Left ventricle myocardium inferior (tissue), 1 donor: Measurements from ENCODE around the gene TMEM235. TPM values are rescaled to one million over a fixed set of nuclear protein-coding genes. Genes with fewer than 3 reads are reported as not detected.
"Not testable (repeated sequence)": the region's sequence is repeated elsewhere in the genome, so short reads cannot be mapped to it uniquely, and the experiment has no call there.

Source experiments
- DNase-seq: peaks from one replicate; pipeline ENCODE4 v3.0.0-alpha.2; 2020
- H3K27ac ChIP-seq: fragments of 200-600 bp; replicated peaks from 2 replicates; pipeline ENCODE4 v1.8.0; 2021
- H3K27me3 ChIP-seq: fragments of 200-600 bp; 2 replicates; pipeline ENCODE4 v1.8.0; 2021; ENCODE audit warnings: low read depth
- H3K36me3 ChIP-seq: fragments of 200-600 bp; 2 replicates; pipeline ENCODE4 v1.8.0; 2021
- H3K4me1 ChIP-seq: fragments of 200-600 bp; 2 replicates; pipeline ENCODE4 v1.8.0; 2021
- H3K4me3 ChIP-seq: fragments of 200-600 bp; 2 replicates; pipeline ENCODE4 v1.8.0; 2021; ENCODE audit warnings: mild to moderate bottlenecking, moderate library complexity
- H3K9me3 ChIP-seq: fragments of 200-600 bp; replicated peaks from 2 replicates; pipeline ENCODE4 v1.8.0; 2021
- intact Hi-C: fragments of 100-400 bp; cut with micrococcal nuclease; formaldehyde crosslinking; loops from one replicate; pipeline ENCODE4 v1.11.0; 2022
- total RNA-seq: library from RNA; stranded (reverse); fragmentation: NEBNext Ultra II Directional; extraction: Animal tissue kit (Norgen Biotek cat#: 25700); gene quantifications from one replicate; pipeline ENCODE4 v1.2.1, GENCODE V29; 2021
- TF ChIP-seq, protein P1 (sequence below): fragments of 200-600 bp; IDR thresholded peaks from 2 replicates; pipeline ENCODE4 v1.8.0; 2021; ENCODE audit warnings: antibody characterized with exemption, mild to moderate bottlenecking, borderline replicate concordance
- donor health status: DM: no; HTN: yes; CAD: no; lungs with severe emphysema.

TMEM235 gene
- total RNA-seq, 1 donor from 2014 or later, result not detected

DNA sequence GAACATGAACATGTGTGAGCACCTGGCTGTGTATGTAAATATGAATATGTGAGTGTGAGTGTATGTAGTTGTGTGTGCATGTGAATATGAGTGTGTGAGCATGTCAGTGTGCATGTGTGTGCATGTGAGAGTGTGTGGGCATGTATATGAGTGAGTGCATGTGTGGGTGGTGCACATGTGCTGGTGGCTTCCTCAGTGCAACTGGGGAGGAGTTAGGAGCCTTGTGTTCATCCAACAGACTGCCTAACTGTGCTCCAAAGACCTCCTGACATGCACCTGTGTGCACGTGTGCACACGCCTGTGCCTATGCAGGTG is 1.4 kb downstream of the TMEM235 start:
- DNase-seq, result no peak
- Histone ChIP-seq H3K9me3 (no peaks in the 10 kb centered on the region), H3K4me3 (no peak overlapping the region), H3K27me3 (peaks cover 48% of the 10 kb centered on the region), H3K36me3 (no peaks in the 10 kb centered on the region), H3K4me1 (peaks cover 6% of the 10 kb centered on the region), H3K27ac (no peak overlapping the region)
- TF ChIP-seq, protein P1, sequence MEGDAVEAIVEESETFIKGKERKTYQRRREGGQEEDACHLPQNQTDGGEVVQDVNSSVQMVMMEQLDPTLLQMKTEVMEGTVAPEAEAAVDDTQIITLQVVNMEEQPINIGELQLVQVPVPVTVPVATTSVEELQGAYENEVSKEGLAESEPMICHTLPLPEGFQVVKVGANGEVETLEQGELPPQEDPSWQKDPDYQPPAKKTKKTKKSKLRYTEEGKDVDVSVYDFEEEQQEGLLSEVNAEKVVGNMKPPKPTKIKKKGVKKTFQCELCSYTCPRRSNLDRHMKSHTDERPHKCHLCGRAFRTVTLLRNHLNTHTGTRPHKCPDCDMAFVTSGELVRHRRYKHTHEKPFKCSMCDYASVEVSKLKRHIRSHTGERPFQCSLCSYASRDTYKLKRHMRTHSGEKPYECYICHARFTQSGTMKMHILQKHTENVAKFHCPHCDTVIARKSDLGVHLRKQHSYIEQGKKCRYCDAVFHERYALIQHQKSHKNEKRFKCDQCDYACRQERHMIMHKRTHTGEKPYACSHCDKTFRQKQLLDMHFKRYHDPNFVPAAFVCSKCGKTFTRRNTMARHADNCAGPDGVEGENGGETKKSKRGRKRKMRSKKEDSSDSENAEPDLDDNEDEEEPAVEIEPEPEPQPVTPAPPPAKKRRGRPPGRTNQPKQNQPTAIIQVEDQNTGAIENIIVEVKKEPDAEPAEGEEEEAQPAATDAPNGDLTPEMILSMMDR, result no peak
- intact Hi-C loops, result no loop called here

DNA sequence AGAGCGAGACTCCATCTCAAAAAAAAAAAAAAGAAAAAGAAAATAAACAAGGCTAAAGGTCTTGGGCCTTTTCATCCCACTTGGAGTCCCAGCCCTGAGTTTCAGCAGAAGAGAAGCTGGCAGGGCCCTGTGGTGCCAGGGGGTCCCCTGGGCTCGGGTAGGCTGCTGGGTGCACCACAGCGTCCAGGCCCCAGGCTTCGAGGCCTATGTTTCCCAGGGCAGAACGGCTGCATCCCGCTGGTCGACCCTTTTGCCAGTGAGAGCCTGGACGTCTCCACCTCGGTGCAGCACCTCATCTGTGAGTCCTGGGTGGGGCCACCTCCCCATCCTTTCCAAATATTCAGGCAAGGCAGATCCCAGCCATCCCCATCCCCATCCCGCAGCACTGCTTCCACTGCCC is 2.2 kb downstream of the TMEM235 start:
- Histone ChIP-seq H3K9me3 (no peaks in the 10 kb centered on the region), H3K36me3 (no peaks in the 10 kb centered on the region), H3K27me3 (peaks cover 48% of the 10 kb centered on the region), H3K27ac (no peak overlapping the region), H3K4me1 (peaks cover 6% of the 10 kb centered on the region), H3K4me3 (no peak overlapping the region)
- intact Hi-C loops, result no loop called here
- TF ChIP-seq, protein P1, result no peak
- no peak for DNase-seq

DNA sequence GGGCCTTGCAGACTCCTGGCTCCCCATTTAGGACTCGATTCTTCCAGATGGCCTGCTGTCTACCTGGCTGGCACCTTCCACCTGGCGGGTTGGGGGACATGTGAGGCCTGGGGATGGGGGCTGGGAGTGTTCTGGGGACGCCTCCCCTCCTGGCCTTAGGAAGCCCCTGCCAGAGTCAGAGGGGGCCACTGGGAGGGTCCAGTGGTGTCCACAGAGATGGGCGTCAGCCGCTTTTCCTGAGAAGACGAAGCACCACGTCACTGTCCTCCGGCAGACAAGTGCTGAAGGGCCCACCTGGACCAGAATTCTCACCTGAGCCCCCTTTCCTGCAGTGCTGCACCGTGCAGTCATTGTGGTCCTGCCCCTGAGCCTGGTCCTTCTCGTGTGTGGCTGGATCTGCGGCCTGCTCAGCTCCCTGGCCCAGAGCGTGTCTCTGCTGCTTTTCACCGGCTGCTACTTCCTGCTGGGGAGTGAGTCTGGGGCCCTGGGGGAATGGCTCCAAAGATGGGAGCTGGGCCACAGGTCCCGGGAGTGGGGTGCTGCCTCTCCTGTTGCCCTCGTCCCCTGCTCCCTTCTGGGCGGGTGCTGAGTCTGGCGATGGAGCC is 2.9 kb downstream of the TMEM235 start:
- Histone ChIP-seq H3K36me3 (no peaks in the 10 kb centered on the region), H3K9me3 (no peaks in the 10 kb centered on the region), H3K27me3 (peaks cover 44% of the 10 kb centered on the region), H3K4me1 (peaks cover 6% of the 10 kb centered on the region), H3K27ac (peak overlapping the region; percentile 30), H3K4me3 (no peak overlapping the region)
- TF ChIP-seq, protein P1, result no peak
- intact Hi-C loops, result no loop called here
- no peak for DNase-seq

DNA sequence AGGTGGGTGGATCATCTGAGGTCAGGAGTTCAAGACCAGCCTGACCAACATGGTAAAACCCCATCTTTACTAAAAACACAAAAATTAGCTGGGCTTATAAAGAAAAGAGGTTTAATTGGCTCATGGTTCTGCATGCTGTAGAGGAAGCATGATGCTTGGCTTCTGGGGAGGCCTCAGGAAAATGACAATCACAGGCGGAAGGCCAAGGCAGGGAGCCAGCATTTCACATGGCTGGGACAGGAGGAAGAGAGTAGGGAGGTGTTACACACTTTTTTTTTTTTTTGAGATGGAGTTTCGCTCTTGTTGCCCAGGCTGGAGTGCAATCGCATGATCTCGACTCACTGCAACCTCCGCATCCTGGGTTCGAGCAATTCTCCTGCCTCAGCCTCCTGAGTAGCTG is 3.6 kb downstream of the TMEM235 start:
- H3K4me1 ChIP-seq, H3K4me3 ChIP-seq, intact Hi-C loops, H3K36me3 ChIP-seq, H3K9me3 ChIP-seq: not testable (repeated sequence)
- peak overlapping the region; percentile 30 for H3K27ac ChIP-seq
- peak; percentile 60 for DNase-seq
- H3K27me3 ChIP-seq, result peaks cover 38% of the 10 kb centered on the region

DNA sequence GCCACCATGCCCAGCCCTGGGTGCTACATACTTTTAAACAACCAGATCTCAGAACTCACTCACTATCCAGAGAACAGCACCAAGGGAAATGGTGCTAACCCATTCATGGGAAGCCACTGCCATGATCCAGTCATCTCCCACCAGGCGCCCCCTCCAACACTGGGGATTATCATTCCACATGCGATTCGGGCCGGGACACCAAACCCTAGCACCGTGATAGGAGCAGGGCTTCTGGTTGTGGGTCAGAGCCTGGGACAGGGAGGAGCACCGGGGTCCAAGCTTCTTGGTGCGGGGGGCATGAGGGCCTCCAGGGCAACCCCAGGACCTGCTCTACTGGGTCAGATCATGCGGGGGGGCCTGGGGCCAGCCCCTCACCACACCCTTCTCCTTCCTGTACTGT is 4.5 kb downstream of the TMEM235 start:
- Histone ChIP-seq H3K4me3 (no peak overlapping the region), H3K27ac (no peak overlapping the region), H3K27me3 (peaks cover 29% of the 10 kb centered on the region), H3K36me3 (no peaks in the 10 kb centered on the region), H3K9me3 (no peaks in the 10 kb centered on the region), H3K4me1 (peaks cover 6% of the 10 kb centered on the region)
- DNase-seq, result no peak
- TF ChIP-seq, protein P1, result no peak
- intact Hi-C loops, result no loop called here

DNA sequence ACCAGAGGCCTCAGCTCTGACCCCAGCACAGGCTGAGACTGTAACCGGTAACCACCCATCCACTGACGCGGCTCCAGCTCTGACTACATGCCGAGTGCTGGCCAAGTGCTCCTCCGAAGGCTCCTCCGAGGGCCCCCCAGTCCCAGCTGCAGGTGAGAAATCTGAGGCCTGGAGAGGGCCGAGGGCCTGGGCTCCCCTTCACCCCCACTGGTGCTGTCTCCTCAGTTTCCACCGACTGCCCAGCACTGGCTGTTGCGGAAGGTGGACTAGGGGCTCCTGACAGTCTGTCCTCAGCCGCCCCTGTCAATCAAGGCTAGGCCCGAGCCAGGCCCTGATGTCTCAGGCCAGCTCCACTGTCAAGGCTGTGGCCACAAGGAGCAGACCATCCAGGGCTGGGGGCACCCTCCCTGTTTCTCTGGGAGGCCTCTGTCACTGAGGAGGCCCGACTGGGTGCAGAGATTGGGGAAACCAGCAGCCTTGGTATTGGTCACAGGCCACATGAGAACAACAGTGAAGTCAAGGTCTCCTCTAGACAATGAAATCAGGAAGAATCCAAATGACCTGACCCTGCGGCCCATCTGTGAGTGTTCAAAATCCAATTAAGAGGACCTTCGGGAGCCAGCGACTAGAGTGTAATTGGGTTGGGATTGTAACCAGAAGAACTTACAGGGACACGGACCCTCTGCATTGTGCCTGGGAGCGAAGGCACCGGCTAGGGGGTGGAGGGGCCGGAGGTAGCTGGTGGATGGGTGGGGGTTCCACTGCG is 5.1 kb downstream of the TMEM235 start:
- no peaks in the 10 kb centered on the region for H3K9me3 ChIP-seq
- peaks cover 23% of the 10 kb centered on the region for H3K27me3 ChIP-seq
- no peak overlapping the region for H3K4me3 ChIP-seq
- TF ChIP-seq, protein P1, result no peak
- DNase-seq, result no peak
- no peaks in the 10 kb centered on the region for H3K36me3 ChIP-seq
- H3K27ac ChIP-seq, result no peak overlapping the region
- peaks cover 6% of the 10 kb centered on the region for H3K4me1 ChIP-seq
- intact Hi-C loops, result no loop called here
